IMR-90 (cell line): ENCODE results near the gene CDK7.
"Not testable (repeated sequence)": the region's sequence is repeated elsewhere in the genome, so short reads cannot be mapped to it uniquely, and the experiment has no call there.

Experiments used
- BHLHE40 ChIP-seq: fragments of 150-350 bp; IDR thresholded peaks from 2 replicates; pipeline ENCODE4 v1.6.1; 2016; ENCODE audit warnings: mild to moderate bottlenecking, low read depth, low read length
- CEBPB ChIP-seq: IDR thresholded peaks from 2 replicates; pipeline ENCODE4 v1.6.1; 2012; ENCODE audit warnings: low read depth, low read length, improper control_type of control experiment
- CHD1 ChIP-seq: IDR thresholded peaks from 2 replicates; pipeline ENCODE4 v1.6.1; 2012; ENCODE audit warnings: low read depth, low read length, improper control_type of control experiment
- FOS ChIP-seq: fragments of 150-350 bp; IDR thresholded peaks from 2 replicates; pipeline ENCODE4 v1.6.1; 2016; ENCODE audit warnings: low read depth, low read length
- MXI1 ChIP-seq: IDR thresholded peaks from 2 replicates; pipeline ENCODE4 v1.6.1; 2012; ENCODE audit warnings: low read depth, mild to moderate bottlenecking, low read length, moderate library complexity, borderline replicate concordance
- NFE2L2 ChIP-seq: fragments of 150-350 bp; IDR thresholded peaks from 2 replicates; pipeline ENCODE4 v1.6.1; 2016; ENCODE audit warnings: low read depth, mild to moderate bottlenecking, low read length
- POLR2A ChIP-seq: IDR thresholded peaks from 2 replicates; pipeline ENCODE4 v1.6.1; 2012; ENCODE audit warnings: mild to moderate bottlenecking, low read depth, low read length
- RAD21 ChIP-seq: IDR thresholded peaks from 2 replicates; pipeline ENCODE4 v1.6.1; 2012; ENCODE audit warnings: low read length, improper control_type of control experiment
- RCOR1 ChIP-seq: IDR thresholded peaks from 2 replicates; pipeline ENCODE4 v1.6.1; 2012; ENCODE audit warnings: mild to moderate bottlenecking, low read length, improper control_type of control experiment; ENCODE audit not compliant: insufficient replicate concordance
- RFX5 ChIP-seq: IDR thresholded peaks from 2 replicates; pipeline ENCODE4 v1.8.0; 2012; ENCODE audit warnings: low read depth, mild to moderate bottlenecking, low read length, moderate library complexity
- SMC3 ChIP-seq: fragments of 150-350 bp; IDR thresholded peaks from 2 replicates; pipeline ENCODE4 v1.6.1; 2016; ENCODE audit warnings: low read depth, mild to moderate bottlenecking, antibody characterized with exemption, low read length, moderate library complexity
- TF ChIP-seq, protein P1 (sequence below): conservative IDR thresholded peaks from 2 replicates; pipeline ENCODE4 v1.5.1; 2012; ENCODE audit warnings: mild to moderate bottlenecking, low read depth, low read length, improper control_type of control experiment
- TF ChIP-seq, protein P2 (sequence below): fragments of 150-350 bp; IDR thresholded peaks from 2 replicates; pipeline ENCODE4 v1.6.1; 2017; ENCODE audit warnings: mild to moderate bottlenecking, antibody characterized with exemption, low read length, low read depth
- TF ChIP-seq, protein P3 (sequence below): fragments of 150-350 bp; IDR thresholded peaks from 2 replicates; pipeline ENCODE4 v1.6.1; 2016; ENCODE audit warnings: low read depth, mild to moderate bottlenecking, low read length, moderate library complexity, borderline replicate concordance

DNA sequence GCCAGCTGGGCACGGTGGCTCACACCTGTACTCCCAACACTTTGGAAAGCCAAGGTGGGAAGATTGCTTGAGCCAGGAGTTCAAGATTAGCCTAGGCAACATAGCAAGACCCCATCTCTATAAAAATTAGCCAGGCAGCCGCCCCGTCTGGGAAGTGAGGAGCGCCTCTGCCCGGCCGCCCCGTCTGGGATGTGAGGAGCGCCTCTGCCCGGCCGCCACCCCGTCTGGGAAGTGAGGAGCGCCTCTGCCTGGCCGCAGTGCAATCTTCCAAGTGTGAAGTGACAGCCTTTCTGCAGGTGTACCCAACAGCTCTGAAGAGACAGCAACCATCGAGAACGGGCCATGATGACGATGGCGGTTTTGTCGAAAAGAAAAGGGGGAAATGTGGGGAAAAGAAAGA, 14.3 kb upstream of the CDK7 start:
- TF ChIP-seq, protein P1, sequence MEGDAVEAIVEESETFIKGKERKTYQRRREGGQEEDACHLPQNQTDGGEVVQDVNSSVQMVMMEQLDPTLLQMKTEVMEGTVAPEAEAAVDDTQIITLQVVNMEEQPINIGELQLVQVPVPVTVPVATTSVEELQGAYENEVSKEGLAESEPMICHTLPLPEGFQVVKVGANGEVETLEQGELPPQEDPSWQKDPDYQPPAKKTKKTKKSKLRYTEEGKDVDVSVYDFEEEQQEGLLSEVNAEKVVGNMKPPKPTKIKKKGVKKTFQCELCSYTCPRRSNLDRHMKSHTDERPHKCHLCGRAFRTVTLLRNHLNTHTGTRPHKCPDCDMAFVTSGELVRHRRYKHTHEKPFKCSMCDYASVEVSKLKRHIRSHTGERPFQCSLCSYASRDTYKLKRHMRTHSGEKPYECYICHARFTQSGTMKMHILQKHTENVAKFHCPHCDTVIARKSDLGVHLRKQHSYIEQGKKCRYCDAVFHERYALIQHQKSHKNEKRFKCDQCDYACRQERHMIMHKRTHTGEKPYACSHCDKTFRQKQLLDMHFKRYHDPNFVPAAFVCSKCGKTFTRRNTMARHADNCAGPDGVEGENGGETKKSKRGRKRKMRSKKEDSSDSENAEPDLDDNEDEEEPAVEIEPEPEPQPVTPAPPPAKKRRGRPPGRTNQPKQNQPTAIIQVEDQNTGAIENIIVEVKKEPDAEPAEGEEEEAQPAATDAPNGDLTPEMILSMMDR: not testable (repeated sequence)
- TF ChIP-seq POLR2A, CHD1, SMC3, RFX5, MXI1, NFE2L2, RAD21, BHLHE40, FOS, CEBPB, RCOR1: not testable (repeated sequence)
- TF ChIP-seq, protein P2, sequence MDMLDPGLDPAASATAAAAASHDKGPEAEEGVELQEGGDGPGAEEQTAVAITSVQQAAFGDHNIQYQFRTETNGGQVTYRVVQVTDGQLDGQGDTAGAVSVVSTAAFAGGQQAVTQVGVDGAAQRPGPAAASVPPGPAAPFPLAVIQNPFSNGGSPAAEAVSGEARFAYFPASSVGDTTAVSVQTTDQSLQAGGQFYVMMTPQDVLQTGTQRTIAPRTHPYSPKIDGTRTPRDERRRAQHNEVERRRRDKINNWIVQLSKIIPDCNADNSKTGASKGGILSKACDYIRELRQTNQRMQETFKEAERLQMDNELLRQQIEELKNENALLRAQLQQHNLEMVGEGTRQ: not testable (repeated sequence)
- TF ChIP-seq, protein P3, sequence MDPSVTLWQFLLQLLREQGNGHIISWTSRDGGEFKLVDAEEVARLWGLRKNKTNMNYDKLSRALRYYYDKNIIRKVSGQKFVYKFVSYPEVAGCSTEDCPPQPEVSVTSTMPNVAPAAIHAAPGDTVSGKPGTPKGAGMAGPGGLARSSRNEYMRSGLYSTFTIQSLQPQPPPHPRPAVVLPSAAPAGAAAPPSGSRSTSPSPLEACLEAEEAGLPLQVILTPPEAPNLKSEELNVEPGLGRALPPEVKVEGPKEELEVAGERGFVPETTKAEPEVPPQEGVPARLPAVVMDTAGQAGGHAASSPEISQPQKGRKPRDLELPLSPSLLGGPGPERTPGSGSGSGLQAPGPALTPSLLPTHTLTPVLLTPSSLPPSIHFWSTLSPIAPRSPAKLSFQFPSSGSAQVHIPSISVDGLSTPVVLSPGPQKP: not testable (repeated sequence)
